Body of pancreas (tissue), 4 donors: ENCODE data around the gene RNF32.

Experiments used
- POLR2A ChIP-seq, 3 donors: fragments of 450-650 bp; IDR thresholded peaks; one replicate each; pipeline ENCODE4 v1.6.1; 2016; ENCODE audit warnings: antibody characterized with exemption in 3 of 3, mild to moderate bottlenecking in 2 of 3
- TF ChIP-seq, protein P1 (sequence below), 7 experiments: fragments of 450-650 bp in 4 of 7; fragments of 200-600 bp in 3 of 7; sonication (generic) in 3 of 7; IDR thresholded peaks; one replicate each; pipeline ENCODE4 v1.5.1; 2016 to 2019; ENCODE audit warnings: antibody characterized with exemption in 7 of 7

DNA sequence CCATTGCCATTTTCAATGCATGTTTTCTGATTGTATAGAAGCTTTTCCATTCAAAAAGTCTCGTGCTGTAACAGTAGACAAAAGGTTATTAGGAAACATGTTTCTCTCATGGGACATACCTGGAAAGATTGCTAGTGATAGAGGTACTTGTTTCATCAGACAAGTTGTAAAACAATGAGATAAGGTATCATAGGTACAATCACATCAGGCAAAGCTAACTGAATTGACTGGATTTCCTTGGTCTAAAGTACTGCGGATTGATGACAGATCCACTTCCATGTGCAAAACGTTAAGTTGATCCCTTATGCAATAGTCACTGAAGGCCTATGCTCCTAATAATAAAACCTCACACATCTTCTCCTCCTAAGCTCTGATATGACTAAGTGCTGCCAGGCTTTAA lies 6.5 kb upstream of the RNF32 start:
- TF ChIP-seq, protein P1, sequence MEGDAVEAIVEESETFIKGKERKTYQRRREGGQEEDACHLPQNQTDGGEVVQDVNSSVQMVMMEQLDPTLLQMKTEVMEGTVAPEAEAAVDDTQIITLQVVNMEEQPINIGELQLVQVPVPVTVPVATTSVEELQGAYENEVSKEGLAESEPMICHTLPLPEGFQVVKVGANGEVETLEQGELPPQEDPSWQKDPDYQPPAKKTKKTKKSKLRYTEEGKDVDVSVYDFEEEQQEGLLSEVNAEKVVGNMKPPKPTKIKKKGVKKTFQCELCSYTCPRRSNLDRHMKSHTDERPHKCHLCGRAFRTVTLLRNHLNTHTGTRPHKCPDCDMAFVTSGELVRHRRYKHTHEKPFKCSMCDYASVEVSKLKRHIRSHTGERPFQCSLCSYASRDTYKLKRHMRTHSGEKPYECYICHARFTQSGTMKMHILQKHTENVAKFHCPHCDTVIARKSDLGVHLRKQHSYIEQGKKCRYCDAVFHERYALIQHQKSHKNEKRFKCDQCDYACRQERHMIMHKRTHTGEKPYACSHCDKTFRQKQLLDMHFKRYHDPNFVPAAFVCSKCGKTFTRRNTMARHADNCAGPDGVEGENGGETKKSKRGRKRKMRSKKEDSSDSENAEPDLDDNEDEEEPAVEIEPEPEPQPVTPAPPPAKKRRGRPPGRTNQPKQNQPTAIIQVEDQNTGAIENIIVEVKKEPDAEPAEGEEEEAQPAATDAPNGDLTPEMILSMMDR (IDR thresholded peaks at IDR 0.05): no peak
- no peak for TF ChIP-seq POLR2A (IDR thresholded peaks at IDR 0.05)
